ENCODE data around the gene KLHL20.

- TF ChIP-seq POLR2A (IDR thresholded peaks at IDR 0.05; ENCODE audit: low read length) (no peak), GATA1 (IDR thresholded peaks at IDR 0.05; ENCODE audit: low read depth, low read length) (no peak)
Measured at GRCh38 chr1:173757666-173758065, 42.9 kb downstream of the KLHL20 start.
